Retinal pigment epithelial cell (primary cell): ENCODE measurements around the gene CDS2.

ENCODE experiments used
- DNase-seq: peaks from one replicate; pipeline ENCODE4 v3.0.0-alpha.2; 2010; ENCODE audit warnings: low read depth
- H3K4me3 ChIP-seq: 2 replicates; pipeline ENCODE4 v1.5.1; 2011; ENCODE audit warnings: mild to moderate bottlenecking, low read length, control low read depth, moderate library complexity
- CTCF ChIP-seq: conservative IDR thresholded peaks from 2 replicates; pipeline ENCODE4 v1.5.1; 2011; ENCODE audit warnings: low read depth, low read length, control low read depth, inconsistent platforms

CDS2 gene

DNA sequence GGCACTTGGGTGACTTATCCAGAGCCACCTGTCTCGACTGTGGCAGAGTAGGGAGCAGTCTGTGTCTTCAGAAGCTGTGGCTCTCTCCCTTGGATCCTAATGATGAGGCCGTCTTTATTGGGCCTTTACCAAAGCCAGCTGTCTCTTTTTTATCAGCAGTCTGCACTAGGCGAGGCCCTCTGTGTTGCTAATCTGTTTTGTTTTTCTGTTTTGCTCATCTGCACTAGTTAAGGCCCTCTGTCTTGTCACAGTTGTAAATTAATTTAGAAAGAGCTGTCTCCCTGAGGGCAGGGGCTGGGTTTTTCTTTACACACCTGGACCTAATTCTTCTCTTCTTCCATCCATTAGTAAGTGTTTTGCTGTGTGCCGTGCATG lies 45.0 kb downstream of the CDS2 start:
- TF ChIP-seq CTCF, result no peak
- no peak for DNase-seq
- no peak overlapping the region for H3K4me3 ChIP-seq

GRCh38 chr20:5172167-5172601 lies 45.4 kb downstream of the CDS2 start:
- H3K4me3 ChIP-seq, result no peak overlapping the region
- TF ChIP-seq CTCF, result no peak
- no peak for DNase-seq

GRCh38 chr20:5172903-5173463 lies 46.2 kb downstream of the CDS2 start:
- no peak for TF ChIP-seq CTCF
- DNase-seq, result no peak
- H3K4me3 ChIP-seq, result no peak overlapping the region

DNA sequence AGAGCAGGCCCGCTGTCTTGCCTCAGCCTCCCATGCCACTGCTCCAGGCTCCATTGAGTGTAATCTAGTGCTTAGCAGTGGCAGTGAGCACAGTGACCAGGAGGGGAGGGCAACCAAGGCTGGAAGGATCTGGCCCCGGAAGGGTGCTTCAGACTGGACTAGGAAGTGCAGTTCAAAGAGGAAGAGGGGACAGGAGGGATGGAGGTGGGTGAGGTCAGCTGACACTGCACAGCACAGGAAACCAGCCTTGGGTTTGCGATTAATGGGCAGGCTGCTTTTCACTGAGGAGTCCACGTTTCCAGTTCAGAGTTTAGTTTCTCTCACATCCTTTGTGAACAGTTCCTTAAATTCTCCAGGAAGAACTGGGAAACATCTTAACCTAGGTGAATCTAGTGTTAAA lies 46.9 kb downstream of the CDS2 start:
- DNase-seq, result no peak
- TF ChIP-seq CTCF, result no peak
- H3K4me3 ChIP-seq, result no peak overlapping the region

- no peak for TF ChIP-seq CTCF
- H3K4me3 ChIP-seq, result no peak overlapping the region
- DNase-seq, result no peak
These were observed 50.3 kb downstream of the CDS2 start for GRCh38 chr20:5177071-5177470.

DNA sequence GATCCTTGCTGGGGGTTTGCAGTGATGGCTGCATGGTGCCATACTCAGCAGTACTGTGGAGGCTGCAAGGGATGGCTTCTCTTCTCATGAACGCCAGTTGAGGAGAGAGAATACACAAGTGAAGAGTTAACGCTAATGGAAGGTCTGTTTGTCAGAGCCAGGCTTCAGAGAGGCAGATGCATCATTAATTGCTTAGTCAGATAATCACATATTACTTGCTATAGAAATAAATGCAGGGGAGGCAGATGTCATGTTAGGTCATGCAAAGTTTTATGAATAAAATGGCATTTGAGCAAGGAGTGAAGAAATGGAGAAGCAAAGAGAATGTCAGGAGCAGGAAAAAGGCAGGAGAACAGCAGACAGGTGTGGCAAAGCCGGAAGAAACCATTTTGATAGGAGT lies 51.2 kb downstream of the CDS2 start:
- no peak for DNase-seq
- no peak overlapping the region for H3K4me3 ChIP-seq
- TF ChIP-seq CTCF, result no peak

DNA sequence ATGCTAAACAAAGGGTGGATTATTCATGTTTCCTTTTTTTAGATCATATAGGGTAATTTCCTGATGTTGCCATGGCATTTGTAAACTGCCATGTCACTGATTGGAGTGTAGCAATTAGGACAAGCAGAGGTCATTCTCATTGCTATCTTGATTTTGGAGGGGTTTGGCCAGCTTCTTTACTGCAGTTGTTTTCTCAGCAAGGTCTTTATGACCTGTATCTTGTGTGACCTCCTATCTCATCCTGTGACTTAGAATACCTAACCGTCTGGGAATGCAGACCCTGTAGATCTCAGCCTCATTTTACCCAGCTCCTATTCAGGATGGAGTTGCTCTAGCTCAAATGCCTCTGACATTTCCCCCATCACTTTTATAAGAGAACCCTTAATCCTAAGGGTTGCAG lies 53.6 kb downstream of the CDS2 start:
- DNase-seq, result no peak
- no peak overlapping the region for H3K4me3 ChIP-seq
- TF ChIP-seq CTCF, result no peak
